Kidney (tissue), 14 donors: ENCODE data around the gene COL9A1. TPM values are rescaled to one million over a fixed set of nuclear protein-coding genes. Genes with fewer than 3 reads are reported as not detected.

Experiments
- DNase-seq, 5 donors: peaks; one replicate each; pipeline ENCODE4 v3.0.0-alpha.2; 2013 to 2020
- FAIRE-seq: peaks from 2 replicates; lab custom pipeline; 2012; peaks lifted over from hg19 to GRCh38; lab: Jason Lieb, UNC
- H3K27ac ChIP-seq, 2 donors: one replicate each; pipeline ENCODE4 v1.7.0; 2013; ENCODE audit warnings: low read depth in 2 of 2, low read length in 2 of 2, inconsistent platforms in 1 of 2
- H3K27me3 ChIP-seq: one replicate; pipeline ENCODE4 v1.7.1; 2013; ENCODE audit warnings: low read length, inconsistent platforms; ENCODE audit not compliant: control insufficient read depth, insufficient read depth
- H3K36me3 ChIP-seq, 3 donors: one replicate each; pipeline versions ENCODE4 v1.7.0 to v1.7.1; 2013; ENCODE audit warnings: low read length in 3 of 3, control low read depth in 1 of 3, inconsistent platforms in 1 of 3; ENCODE audit not compliant: insufficient read depth in 3 of 3, control insufficient read depth in 2 of 3
- H3K4me1 ChIP-seq, 3 donors: one replicate each; pipeline versions ENCODE4 v1.7.0 to v1.7.1; 2013; ENCODE audit warnings: low read length in 3 of 3, inconsistent platforms in 1 of 3, low read depth in 1 of 3; ENCODE audit not compliant: control insufficient read depth in 2 of 3, insufficient read depth in 2 of 3
- H3K4me3 ChIP-seq, 3 donors: one replicate each; pipeline versions ENCODE4 v1.7.0 to v1.8.1; 2013; ENCODE audit warnings: low read length in 3 of 3, control low read depth in 1 of 3, inconsistent platforms in 1 of 3
- H3K9ac ChIP-seq, 3 donors: one replicate each; pipeline versions ENCODE4 v1.7.0 to v1.7.1; 2013; ENCODE audit warnings: low read length in 3 of 3, control low read depth in 1 of 3, inconsistent platforms in 1 of 3
- H3K9me3 ChIP-seq, 3 donors: one replicate each; pipeline versions ENCODE4 v1.7.0 to v1.7.1; 2013; ENCODE audit warnings: low read length in 3 of 3, control low read depth in 1 of 3, inconsistent platforms in 1 of 3; ENCODE audit not compliant: control insufficient read depth in 2 of 3, insufficient read depth in 1 of 3
- intact Hi-C: fragments of 100-400 bp; cut with DNase I; formaldehyde crosslinking; loops from one replicate; pipeline ENCODE4 v1.11.1; 2022
- polyA plus RNA-seq: library from polyadenylated mRNA; stranded (reverse); fragments of 350-450 nt; fragmentation: Illumina TruSeq; extraction: RNeasy Lipid Tissue Mini Kit (QIAGEN cat#74804); gene quantifications from one replicate; pipeline ENCODE4 v1.2.3, GENCODE V29; 2014; ENCODE audit warnings: low read depth, low replicate concordance; ENCODE audit not compliant: insufficient read depth
- total RNA-seq: library from RNA; stranded (reverse); fragmentation: NEBNext Ultra II Directional; extraction: Animal tissue kit (Norgen Biotek cat#: 25700); gene quantifications from one replicate; pipeline ENCODE4 v1.2.1, GENCODE V29; 2021
- TF ChIP-seq, protein P1 (sequence below): IDR thresholded peaks from 3 replicates; pipeline ENCODE4 v1.5.1; 2012; ENCODE audit warnings: mild to moderate bottlenecking, moderate library complexity, borderline replicate concordance; ENCODE audit not compliant: insufficient read depth; ENCODE audit errors: extremely low read depth
- donor health status: control.
- donor health status: control.
- donor health status: control.
- donor health status: control.
- donor health status: control.
- donor health status: DM: yes; HTN: yes; CAD: no.
- donor health status: Normal renal cell carcinoma (clear cell type).

The COL9A1 gene
- total and polyA plus RNA-seq, 2 donors from 2014 or later: 0.19 to 0.22 TPM

DNA sequence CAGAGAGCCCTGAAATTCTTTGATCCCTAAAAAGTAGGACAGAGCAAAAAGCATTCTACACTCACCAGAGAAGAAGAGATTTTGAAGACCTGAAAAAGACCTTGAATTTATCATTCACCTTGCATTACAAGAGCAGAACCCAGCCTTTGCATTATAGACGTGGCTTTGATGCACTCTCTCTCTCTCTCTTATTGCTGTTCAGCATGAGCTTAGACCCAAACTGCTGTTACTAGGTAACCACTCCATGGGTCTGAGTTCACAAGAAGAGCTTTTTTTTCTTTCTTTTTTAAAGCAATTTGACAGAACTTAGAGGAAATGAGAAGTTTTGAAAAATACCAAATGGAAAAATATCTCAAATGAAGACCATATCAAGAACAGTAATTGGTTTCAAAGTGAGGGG, 44.4 kb downstream of the COL9A1 start:
- H3K4me1 ChIP-seq: no peaks in the 10 kb centered on the region
- TF ChIP-seq, protein P1, sequence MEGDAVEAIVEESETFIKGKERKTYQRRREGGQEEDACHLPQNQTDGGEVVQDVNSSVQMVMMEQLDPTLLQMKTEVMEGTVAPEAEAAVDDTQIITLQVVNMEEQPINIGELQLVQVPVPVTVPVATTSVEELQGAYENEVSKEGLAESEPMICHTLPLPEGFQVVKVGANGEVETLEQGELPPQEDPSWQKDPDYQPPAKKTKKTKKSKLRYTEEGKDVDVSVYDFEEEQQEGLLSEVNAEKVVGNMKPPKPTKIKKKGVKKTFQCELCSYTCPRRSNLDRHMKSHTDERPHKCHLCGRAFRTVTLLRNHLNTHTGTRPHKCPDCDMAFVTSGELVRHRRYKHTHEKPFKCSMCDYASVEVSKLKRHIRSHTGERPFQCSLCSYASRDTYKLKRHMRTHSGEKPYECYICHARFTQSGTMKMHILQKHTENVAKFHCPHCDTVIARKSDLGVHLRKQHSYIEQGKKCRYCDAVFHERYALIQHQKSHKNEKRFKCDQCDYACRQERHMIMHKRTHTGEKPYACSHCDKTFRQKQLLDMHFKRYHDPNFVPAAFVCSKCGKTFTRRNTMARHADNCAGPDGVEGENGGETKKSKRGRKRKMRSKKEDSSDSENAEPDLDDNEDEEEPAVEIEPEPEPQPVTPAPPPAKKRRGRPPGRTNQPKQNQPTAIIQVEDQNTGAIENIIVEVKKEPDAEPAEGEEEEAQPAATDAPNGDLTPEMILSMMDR: no peak
- H3K27ac ChIP-seq: no peak overlapping the region
- FAIRE-seq (no peak), DNase-seq (no peak)
- H3K4me3 ChIP-seq: no peak overlapping the region
- no peaks in the 10 kb centered on the region for H3K27me3 ChIP-seq
- no peaks in the 10 kb centered on the region for H3K9me3 ChIP-seq
- no peaks in the 10 kb centered on the region for H3K36me3 ChIP-seq
- intact Hi-C loops: no loop called here
- no peak overlapping the region for H3K9ac ChIP-seq

- TF ChIP-seq, protein P1: no peak
- DNase-seq: no peak
- no peak overlapping the region for H3K27ac ChIP-seq
- H3K27me3 ChIP-seq: no peaks in the 10 kb centered on the region
- no peak overlapping the region for H3K4me3 ChIP-seq
- no peaks in the 10 kb centered on the region for H3K36me3 ChIP-seq
- H3K4me1 ChIP-seq: no peaks in the 10 kb centered on the region
- intact Hi-C loops: no loop called here
- no peak for FAIRE-seq
- H3K9ac ChIP-seq: no peak overlapping the region
- no peaks in the 10 kb centered on the region for H3K9me3 ChIP-seq
Measured at GRCh38 chr6:70257768-70258273, 45.1 kb downstream of the COL9A1 start.

DNA sequence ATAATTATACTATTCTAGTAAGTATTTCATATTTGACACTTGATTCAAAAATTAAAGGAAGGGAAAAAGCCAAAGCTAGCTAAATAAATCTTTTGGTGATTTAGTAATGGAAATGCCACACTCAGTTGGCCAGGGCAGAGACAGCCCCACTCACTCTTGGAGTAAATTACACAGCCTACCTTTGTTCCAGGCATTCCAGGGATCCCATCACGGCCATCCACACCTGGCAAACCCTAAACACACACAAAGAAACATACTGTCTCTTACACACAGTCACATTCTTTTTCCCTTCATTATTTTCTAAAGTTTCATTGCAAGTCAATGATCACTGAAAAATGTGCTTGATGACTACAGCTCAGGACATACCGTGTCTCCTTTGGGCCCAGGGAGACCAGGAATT, 48.1 kb downstream of the COL9A1 start:
- no peaks in the 10 kb centered on the region for H3K9me3 ChIP-seq
- no peak for FAIRE-seq
- H3K4me3 ChIP-seq: no peak overlapping the region
- no peaks in the 10 kb centered on the region for H3K27me3 ChIP-seq
- TF ChIP-seq, protein P1: no peak
- H3K4me1 ChIP-seq: no peaks in the 10 kb centered on the region
- no peak for DNase-seq
- H3K27ac ChIP-seq: no peak overlapping the region
- intact Hi-C loops: no loop called here
- H3K36me3 ChIP-seq: no peaks in the 10 kb centered on the region
- no peak overlapping the region for H3K9ac ChIP-seq

DNA sequence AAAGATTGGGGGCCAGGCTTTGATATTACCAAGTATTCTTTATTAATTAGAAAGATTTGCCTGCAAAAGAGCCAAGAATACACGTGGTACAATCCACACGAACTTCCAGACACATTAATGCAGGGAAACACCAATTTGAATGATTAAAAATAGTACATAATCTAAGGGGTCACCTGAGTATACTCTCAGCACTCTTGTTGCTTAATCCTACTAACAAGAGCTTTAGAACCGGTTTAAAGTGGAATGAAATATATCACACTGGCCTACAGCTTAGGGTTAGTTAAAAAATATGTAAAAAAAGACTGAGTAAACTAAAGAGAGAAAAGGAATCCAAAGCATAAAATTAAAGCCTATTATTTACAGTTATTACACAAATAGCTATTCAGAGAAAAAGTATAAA, 49.0 kb downstream of the COL9A1 start:
- Histone ChIP-seq H3K9me3 (no peaks in the 10 kb centered on the region), H3K27ac (no peak overlapping the region), H3K9ac (no peak overlapping the region), H3K4me1 (no peaks in the 10 kb centered on the region), H3K4me3 (no peak overlapping the region), H3K27me3 (no peaks in the 10 kb centered on the region), H3K36me3 (no peaks in the 10 kb centered on the region)
- TF ChIP-seq, protein P1: no peak
- intact Hi-C loops: no loop called here
- no peak for FAIRE-seq
- DNase-seq: no peak
